ENCODE results near the gene CEMP1. TPM values are rescaled to one million over a fixed set of nuclear protein-coding genes. Genes with fewer than 3 reads are reported as not detected.

CEMP1 gene
- total and polyA plus RNA-seq, 10 of the 15 experiments (the other 5 are each of a cell fraction or from before 2014, with no cell fraction given), result 0.05 to 8.2 (median 1.5) TPM; not detected in 5

- FAIRE-seq, result no peak
- RAD21 ChIA-PET (ENCODE audit: unreplicated experiment), result no interaction called here
- no peak for DNase-seq (ENCODE audit: low read depth, low spot score)
- TF ChIP-seq, protein P1, sequence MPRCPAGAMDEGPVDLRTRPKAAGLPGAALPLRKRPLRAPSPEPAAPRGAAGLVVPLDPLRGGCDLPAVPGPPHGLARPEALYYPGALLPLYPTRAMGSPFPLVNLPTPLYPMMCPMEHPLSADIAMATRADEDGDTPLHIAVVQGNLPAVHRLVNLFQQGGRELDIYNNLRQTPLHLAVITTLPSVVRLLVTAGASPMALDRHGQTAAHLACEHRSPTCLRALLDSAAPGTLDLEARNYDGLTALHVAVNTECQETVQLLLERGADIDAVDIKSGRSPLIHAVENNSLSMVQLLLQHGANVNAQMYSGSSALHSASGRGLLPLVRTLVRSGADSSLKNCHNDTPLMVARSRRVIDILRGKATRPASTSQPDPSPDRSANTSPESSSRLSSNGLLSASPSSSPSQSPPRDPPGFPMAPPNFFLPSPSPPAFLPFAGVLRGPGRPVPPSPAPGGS (IDR thresholded peaks at IDR 0.05; ENCODE audit: borderline replicate concordance, insufficient read depth, low read depth, low read length, poor library complexity, severe bottlenecking), result no peak
- peak; percentile 58 for TF ChIP-seq POLR2A (IDR thresholded peaks at IDR 0.05; ENCODE audit: low read depth, low read length)
- H3K27me3 ChIP-seq (replicated peaks in 1 of 2; ENCODE audit: control insufficient read depth in 2 of 2, insufficient read depth in 2 of 2, low read length in 1 of 2), result no peaks in the 10 kb centered on the region
- peaks cover 4 to 18% of the 10 kb centered on the region in 2 experiments; a peak in 3 of 4 replicates for H3K36me3 ChIP-seq (ENCODE audit: control insufficient read depth in 2 of 2, insufficient read depth in 2 of 2, low read length in 1 of 2)
- H3K9me3 ChIP-seq (replicated peaks; ENCODE audit: control insufficient read depth, insufficient read depth, low read length), result no peaks in the 10 kb centered on the region
- whole genome bisulfite sequencing (ENCODE audit: insufficient coverage, insufficient replicate concordance, low lambda C conversion rate, missing lambda C conversion rate), result 92% methylated on average over 14 of the region's 14 CpGs
- SMC1A ChIA-PET (ENCODE audit: uncharacterized antibody, unreplicated experiment), result no interaction called here
- H3K79me2 ChIP-seq (ENCODE audit: control insufficient read depth, insufficient read depth, low read length), result no peaks in the 10 kb centered on the region
- H2AFZ ChIP-seq (ENCODE audit: control insufficient read depth, low read depth, low read length), result no peak overlapping the region
- peak overlapping the region; percentile 96; the same call in 1 of the 2 replicates for H3K4me2 ChIP-seq (ENCODE audit: control insufficient read depth, insufficient read depth)
- no peak overlapping the region for H3K27ac ChIP-seq (ENCODE audit: control insufficient read depth, insufficient read depth)
- ATAC-seq, result no peak
- in situ Hi-C loops (cut with MboI), result no loop called here
- no peak overlapping the region for H3K9ac ChIP-seq (ENCODE audit: control insufficient read depth, insufficient read depth, low read length)
- no peaks in the 10 kb centered on the region for H4K20me1 ChIP-seq (ENCODE audit: control insufficient read depth, insufficient read depth)
- intact Hi-C loops (cut with micrococcal nuclease; ENCODE audit: unreplicated experiment), result loop anchor here (10.0 kb wide), 1 partner anchor 154 kb away; the partner anchor contains the start of gene KCTD5
- POLR2A ChIA-PET, result interaction anchor here (1.1 kb wide), 1 partner anchor 11 kb away, joined by 4 read pairs; the partner anchor contains the start of gene AMDHD2
- no TSS peak for BruUV-seq (replicated peaks)
- H3K4me3 ChIP-seq, result no peak overlapping the region
- peaks cover 13% of the 10 kb centered on the region for H3K4me1 ChIP-seq (ENCODE audit: control insufficient read depth, insufficient read depth, low read length)
- CTCF ChIA-PET, result no interaction called here
Observed at GRCh38 chr16:2530629-2531318, 434 bp downstream of the CEMP1 start.

- WGBS (ENCODE audit: insufficient coverage, insufficient replicate concordance, low lambda C conversion rate, missing lambda C conversion rate), result 86% methylated on average over 15 of the region's 15 CpGs
- Histone ChIP-seq H3K36me3 (ENCODE audit: control insufficient read depth in 2 of 2, insufficient read depth in 2 of 2, low read length in 1 of 2) (peaks cover 4 to 18% of the 10 kb centered on the region in 2 experiments; a peak in 3 of 4 replicates), H3K4me1 (ENCODE audit: control insufficient read depth, insufficient read depth, low read length) (peaks cover 13% of the 10 kb centered on the region), H2AFZ (ENCODE audit: control insufficient read depth, low read depth, low read length) (no peak overlapping the region), H3K4me2 (ENCODE audit: control insufficient read depth, insufficient read depth) (no peak overlapping the region), H3K9ac (ENCODE audit: control insufficient read depth, insufficient read depth, low read length) (no peak overlapping the region), H3K27me3 (replicated peaks in 1 of 2; ENCODE audit: control insufficient read depth in 2 of 2, insufficient read depth in 2 of 2, low read length in 1 of 2) (no peaks in the 10 kb centered on the region), H3K79me2 (ENCODE audit: control insufficient read depth, insufficient read depth, low read length) (no peaks in the 10 kb centered on the region), H3K4me3 (no peak overlapping the region), H3K27ac (ENCODE audit: control insufficient read depth, insufficient read depth) (no peak overlapping the region), H3K9me3 (replicated peaks; ENCODE audit: control insufficient read depth, insufficient read depth, low read length) (no peaks in the 10 kb centered on the region), H4K20me1 (ENCODE audit: control insufficient read depth, insufficient read depth) (no peaks in the 10 kb centered on the region)
- BruUV-seq (replicated peaks), result no TSS peak
- DNase-seq (ENCODE audit: low read depth, low spot score), result no peak
- in situ Hi-C loops (cut with MboI), result no loop called here
- ATAC-seq, result no peak
- ChIA-PET POLR2A (no interaction called here), RAD21 (ENCODE audit: unreplicated experiment) (no interaction called here), CTCF (no interaction called here), SMC1A (ENCODE audit: uncharacterized antibody, unreplicated experiment) (no interaction called here)
- intact Hi-C loops (cut with micrococcal nuclease; ENCODE audit: unreplicated experiment), result loop anchor here (10.0 kb wide), 1 partner anchor 155 kb away; the partner anchor contains the start of gene KCTD5
- no peak for FAIRE-seq
- TF ChIP-seq GABPA (IDR thresholded peaks at IDR 0.05; ENCODE audit: low read depth) (no peak), PBX3 (IDR thresholded peaks at IDR 0.05; ENCODE audit: insufficient replicate concordance, low read depth, low read length) (no peak), MXI1 (IDR thresholded peaks at IDR 0.05; ENCODE audit: low read depth, low read length) (no peak)
- TF ChIP-seq, protein P2, sequence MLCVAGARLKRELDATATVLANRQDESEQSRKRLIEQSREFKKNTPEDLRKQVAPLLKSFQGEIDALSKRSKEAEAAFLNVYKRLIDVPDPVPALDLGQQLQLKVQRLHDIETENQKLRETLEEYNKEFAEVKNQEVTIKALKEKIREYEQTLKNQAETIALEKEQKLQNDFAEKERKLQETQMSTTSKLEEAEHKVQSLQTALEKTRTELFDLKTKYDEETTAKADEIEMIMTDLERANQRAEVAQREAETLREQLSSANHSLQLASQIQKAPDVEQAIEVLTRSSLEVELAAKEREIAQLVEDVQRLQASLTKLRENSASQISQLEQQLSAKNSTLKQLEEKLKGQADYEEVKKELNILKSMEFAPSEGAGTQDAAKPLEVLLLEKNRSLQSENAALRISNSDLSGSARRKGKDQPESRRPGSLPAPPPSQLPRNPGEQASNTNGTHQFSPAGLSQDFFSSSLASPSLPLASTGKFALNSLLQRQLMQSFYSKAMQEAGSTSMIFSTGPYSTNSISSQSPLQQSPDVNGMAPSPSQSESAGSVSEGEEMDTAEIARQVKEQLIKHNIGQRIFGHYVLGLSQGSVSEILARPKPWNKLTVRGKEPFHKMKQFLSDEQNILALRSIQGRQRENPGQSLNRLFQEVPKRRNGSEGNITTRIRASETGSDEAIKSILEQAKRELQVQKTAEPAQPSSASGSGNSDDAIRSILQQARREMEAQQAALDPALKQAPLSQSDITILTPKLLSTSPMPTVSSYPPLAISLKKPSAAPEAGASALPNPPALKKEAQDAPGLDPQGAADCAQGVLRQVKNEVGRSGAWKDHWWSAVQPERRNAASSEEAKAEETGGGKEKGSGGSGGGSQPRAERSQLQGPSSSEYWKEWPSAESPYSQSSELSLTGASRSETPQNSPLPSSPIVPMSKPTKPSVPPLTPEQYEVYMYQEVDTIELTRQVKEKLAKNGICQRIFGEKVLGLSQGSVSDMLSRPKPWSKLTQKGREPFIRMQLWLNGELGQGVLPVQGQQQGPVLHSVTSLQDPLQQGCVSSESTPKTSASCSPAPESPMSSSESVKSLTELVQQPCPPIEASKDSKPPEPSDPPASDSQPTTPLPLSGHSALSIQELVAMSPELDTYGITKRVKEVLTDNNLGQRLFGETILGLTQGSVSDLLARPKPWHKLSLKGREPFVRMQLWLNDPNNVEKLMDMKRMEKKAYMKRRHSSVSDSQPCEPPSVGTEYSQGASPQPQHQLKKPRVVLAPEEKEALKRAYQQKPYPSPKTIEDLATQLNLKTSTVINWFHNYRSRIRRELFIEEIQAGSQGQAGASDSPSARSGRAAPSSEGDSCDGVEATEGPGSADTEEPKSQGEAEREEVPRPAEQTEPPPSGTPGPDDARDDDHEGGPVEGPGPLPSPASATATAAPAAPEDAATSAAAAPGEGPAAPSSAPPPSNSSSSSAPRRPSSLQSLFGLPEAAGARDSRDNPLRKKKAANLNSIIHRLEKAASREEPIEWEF (IDR thresholded peaks at IDR 0.05; ENCODE audit: insufficient replicate concordance, low read depth, low read length), result no peak
Observed at GRCh38 chr16:2529961-2530628, 1.1 kb downstream of the CEMP1 start.
